ENCODE results near the gene NIFK.
"Not testable (repeated sequence)": the region's sequence is repeated elsewhere in the genome, so short reads cannot be mapped to it uniquely, and the experiment has no call there.

NIFK gene

GRCh38 chr2:121736462-121737336 lies at the start of gene NIFK:
NIFK (minus strand) TSS chr2:121736875; CDS start chr2:121736850, 25 bp downstream.
- peak; percentile 100 for DNase-seq

GRCh38 chr2:121783180-121783579 lies 46.5 kb upstream of the NIFK start:
- DNase-seq: no peak

DNA sequence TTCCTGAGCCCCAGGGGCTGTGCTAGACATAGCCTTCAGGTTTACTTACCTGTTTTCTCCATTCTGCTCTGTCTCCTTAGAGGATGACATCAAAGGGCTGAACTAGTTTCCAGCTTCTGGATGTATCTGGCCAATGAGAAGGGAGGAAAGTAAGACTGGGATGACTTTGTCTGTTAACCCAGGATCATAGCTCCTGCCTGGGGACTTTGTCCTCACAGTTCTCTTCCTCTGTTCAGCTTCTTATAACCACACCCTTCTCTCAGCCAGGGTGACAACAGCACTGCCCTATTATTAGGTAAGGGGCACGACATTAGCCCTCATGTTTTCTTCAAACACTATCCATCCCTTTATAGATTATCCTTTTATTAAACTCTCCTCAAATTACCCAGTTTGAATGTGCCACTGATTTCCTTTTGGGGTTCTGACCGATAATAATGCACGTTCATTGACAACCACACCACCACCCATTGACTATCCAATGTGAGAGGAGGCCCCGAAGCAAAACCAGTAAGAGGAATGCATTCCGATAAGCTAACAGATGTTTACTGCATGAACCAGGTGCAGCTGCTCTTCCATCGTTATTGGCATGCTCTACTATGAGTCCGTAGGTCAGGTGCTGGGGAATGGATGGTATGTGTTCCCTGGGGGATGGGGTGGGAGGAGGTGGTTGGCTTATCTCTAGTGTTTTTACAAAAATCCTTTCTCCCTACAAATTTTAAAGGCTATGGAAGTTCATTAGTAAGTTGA lies 42.2 kb upstream of the NIFK start:
- DNase-seq: no peak

DNA sequence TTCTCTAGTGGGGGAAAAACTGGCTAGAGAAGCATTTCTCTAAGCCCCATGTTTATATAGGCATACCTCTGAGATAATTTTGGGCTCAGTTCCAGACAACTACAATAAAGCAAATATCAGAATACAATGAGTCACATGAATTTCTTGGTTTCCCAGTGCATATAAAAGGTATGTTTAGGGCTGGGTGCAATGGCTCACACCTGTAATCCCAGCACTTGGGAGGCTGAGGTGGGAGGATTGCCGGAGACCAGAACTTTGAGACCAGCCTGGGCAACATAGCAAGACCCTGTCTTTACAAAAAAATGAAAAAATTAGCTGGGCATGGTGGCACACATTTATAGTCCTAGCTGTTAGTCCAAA lies 41.0 kb upstream of the NIFK start:
- DNase-seq: no peak

GRCh38 chr2:121776885-121777698 lies 40.4 kb upstream of the NIFK start:
- DNase-seq: no peak

DNA sequence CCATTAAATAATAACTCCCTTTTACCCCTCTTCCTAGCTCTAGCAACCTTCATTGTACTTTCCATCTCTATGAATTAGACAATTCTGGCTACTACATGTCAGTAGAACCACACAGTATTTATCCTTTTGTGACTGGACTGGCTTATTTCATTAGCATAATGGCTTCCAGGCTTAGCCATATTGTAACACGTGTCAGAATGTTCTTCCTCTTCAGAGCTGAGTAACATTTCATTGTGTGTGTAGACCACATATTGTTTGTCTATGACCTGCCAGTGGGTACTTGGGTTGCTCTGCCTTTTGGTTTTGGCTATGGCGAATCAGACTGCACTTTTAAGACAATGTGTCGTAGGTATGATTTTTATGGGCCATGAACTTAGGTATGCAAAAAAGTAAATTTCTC lies 39.7 kb upstream of the NIFK start:
- DNase-seq: no peak

DNA sequence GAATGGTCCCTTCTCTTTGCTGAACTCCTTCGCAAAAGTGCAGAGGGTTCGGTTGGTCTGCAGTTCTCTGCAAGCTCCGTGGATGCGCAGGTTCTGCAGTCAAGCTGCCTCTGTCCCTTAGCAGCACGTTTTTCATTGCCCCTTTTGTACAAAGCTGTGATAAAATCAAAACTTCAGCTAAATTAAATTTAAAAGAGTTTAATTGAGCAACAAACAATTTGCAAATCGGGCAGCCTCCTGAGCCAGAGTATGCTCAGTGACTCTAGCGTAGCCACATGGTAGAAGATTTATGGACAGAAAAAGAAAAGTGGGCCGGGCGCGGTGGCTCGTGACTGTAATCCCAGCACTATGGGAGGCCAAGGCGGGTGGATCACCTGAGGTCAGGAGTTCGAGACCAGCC lies 37.6 kb upstream of the NIFK start:
- no peak for DNase-seq

GRCh38 chr2:121771976-121772742 lies 35.5 kb upstream of the NIFK start:
- DNase-seq: no peak

- no peak for DNase-seq
These were observed 31.6 kb upstream of the NIFK start for GRCh38 chr2:121768143-121768755.

DNA sequence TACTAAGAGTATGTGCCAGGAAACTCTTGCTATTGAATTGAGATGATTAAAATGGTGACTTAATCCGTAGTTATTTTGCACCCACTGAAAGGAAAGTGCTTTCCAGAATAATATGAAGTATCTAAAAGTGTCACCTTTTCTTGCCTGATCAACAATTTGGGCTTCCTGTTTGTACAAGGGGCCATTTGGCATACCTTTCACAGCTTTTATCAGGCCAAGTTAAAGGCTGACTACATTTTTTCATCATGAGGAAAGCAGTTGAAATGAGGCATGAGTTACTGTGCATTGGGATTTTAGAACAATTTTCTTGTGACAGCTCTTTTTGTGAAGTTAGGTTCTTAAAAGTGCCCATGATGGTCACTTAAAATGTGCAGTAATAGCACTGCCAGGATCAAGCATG lies 29.9 kb upstream of the NIFK start:
- no peak for DNase-seq

DNA sequence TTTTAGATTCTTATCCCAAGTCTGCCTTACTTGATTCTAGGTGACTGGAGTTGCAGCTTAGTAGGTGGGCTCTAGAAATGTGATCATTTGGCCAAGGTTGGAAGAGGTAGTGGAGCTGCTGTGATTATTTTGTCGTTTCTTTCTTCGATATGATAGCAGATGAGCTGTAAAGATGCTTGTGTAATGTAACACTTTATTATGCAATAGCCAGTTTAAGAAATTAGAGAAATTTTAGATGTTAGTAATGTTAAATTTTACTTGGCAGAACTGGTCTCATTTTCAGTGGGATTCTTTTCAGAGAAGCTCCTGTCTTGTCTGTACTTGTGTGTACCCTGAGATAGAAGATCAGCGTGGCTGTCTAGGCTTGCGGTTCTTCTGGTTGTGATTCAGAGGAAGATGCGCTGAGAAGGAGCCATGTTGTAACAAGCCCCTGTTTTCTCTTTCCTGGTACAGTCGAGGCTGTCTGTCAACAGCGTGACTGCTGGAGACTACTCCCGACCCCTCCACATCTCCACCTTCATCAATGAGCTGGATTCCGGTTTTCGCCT lies 28.1 kb upstream of the NIFK start:
- no peak for DNase-seq

- DNase-seq: peak; percentile 97
These were observed 18.8 kb upstream of the NIFK start, which contains the start of gene TSN for GRCh38 chr2:121755237-121756111. TSN (plus strand) TSS chr2:121755651; CDS start chr2:121755780, 129 bp downstream.

DNA sequence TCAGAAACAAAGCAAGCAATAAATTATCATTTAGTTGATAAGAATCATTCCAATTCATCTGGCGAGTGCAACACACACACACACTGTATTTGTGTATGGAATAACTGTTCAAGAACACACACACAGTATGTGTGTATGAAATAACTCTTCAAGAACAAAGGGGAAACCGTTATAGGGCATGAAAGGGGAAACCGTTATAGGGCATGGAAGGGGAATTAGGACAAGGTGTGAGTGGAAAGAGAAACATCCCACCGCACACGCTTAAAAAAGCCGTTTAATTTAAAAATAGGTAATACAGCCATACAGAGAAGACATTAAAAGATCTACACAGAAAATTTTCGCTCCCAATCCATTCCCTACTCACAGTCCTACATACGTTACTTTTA lies 18.2 kb upstream of the NIFK start:
- no peak for DNase-seq

GRCh38 chr2:121748202-121748601 lies 11.5 kb upstream of the NIFK start:
- no peak for DNase-seq

- no peak for DNase-seq
These were observed 9.4 kb upstream of the NIFK start for GRCh38 chr2:121746071-121746578.

DNA sequence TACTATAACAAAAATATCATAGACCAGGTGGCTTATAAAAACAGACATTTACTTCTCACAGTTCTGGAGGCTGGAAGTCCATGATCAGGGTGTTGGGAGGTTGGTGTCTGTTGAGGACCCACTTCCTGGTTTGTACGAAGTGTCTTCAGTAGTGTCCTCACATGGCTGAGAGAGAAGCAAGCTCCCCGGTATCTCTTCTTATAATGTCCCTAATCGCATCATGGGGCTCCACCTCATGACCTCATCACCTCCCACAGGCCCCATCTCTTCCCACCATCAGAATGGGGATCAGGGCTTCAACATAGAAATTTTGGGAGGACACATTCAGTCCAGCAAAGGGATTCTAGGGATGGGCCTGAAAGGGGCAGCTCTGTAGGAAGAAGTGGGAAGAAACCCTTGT lies 4.8 kb upstream of the NIFK start:
- DNase-seq: no peak

GRCh38 chr2:121740973-121741372 lies 4.3 kb upstream of the NIFK start:
- DNase-seq: no peak

- DNase-seq: no peak
These were observed 574 bp downstream of the NIFK start for GRCh38 chr2:121736140-121736461.

- no peak for DNase-seq
These were observed 1.1 kb downstream of the NIFK start for GRCh38 chr2:121735518-121736074.

DNA sequence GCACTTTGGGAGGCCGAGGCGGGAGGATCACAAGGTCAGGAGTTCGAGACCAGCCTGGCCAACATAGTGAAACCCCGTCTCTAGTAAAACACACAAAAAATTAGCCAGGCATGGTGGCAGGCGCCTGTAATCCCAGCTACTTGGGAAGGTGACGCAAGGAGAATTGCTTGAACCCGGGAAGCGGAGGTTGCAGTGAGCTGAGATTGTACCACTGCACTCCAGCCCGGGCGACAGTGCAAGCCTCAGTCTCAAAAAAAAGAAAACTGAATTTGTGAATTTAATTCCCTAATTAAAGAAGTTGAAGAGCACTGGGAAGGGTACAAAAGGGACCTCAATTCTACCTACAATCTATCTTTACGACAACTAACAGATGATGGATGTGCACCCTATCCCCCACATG lies 2.1 kb downstream of the NIFK start:
- not testable (repeated sequence) for DNase-seq

Data from left hindlimb (tissue), 1 donor.